RWPE1 (cell line): ENCODE results near the gene ADAMTS16.

Source experiments
- CTCF ChIA-PET: fragments of 350-600 bp; sonication (Branson Sonifier 250); formaldehyde crosslinking; extraction: SDS; loops from one replicate; lab custom pipeline; 2021; lab: Yijun Ruan, JAX
- POLR2A ChIA-PET: fragments of 400-600 bp; formaldehyde crosslinking; extraction: SDS; loops from one replicate; lab custom pipeline; 2020; ENCODE audit warnings: antibody characterized with exemption; ENCODE audit not compliant: low non-redundant PET; lab: Yijun Ruan, JAX
- DNase-seq: peaks from one replicate; pipeline ENCODE4 v3.0.0; 2012; ENCODE audit warnings: low spot score
- H3K27ac ChIP-seq: fragments of 450-650 bp; 2 replicates; pipeline ENCODE4 v1.5.1; 2017
- TF ChIP-seq, protein P1 (sequence below): fragments of 450-650 bp; conservative IDR thresholded peaks from 2 replicates; pipeline ENCODE4 v1.5.1; 2017; ENCODE audit warnings: low read depth, mild to moderate bottlenecking

The ADAMTS16 gene

DNA sequence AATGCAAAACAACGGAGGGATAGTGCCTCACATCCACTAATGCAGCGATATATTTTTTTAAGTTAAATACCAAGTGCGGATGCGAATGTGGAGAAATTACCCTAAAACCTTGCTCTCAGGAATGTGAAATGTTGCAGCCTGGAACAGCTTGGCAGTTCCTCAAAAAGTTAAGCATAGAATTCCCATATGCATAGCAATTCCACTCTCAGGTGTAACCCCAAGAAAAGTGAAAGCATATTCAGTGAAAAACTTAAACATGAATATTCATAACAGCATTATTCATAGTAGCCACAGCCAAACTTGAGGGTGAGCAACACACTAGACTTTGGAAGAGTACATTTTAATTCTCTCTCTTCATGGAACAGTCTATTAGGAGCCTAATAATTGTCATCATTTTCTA lies 199.1 kb downstream of the ADAMTS16 start:
- H3K27ac ChIP-seq, result peak overlapping the region; percentile 69
- CTCF ChIA-PET, result interaction anchor here (0.6 kb wide), 2 partner anchors 26 to 197 kb away, joined by 3 read pairs; no protein-coding TSS in a partner anchor
- POLR2A ChIA-PET, result no interaction called here
- no peak for DNase-seq
- TF ChIP-seq, protein P1, sequence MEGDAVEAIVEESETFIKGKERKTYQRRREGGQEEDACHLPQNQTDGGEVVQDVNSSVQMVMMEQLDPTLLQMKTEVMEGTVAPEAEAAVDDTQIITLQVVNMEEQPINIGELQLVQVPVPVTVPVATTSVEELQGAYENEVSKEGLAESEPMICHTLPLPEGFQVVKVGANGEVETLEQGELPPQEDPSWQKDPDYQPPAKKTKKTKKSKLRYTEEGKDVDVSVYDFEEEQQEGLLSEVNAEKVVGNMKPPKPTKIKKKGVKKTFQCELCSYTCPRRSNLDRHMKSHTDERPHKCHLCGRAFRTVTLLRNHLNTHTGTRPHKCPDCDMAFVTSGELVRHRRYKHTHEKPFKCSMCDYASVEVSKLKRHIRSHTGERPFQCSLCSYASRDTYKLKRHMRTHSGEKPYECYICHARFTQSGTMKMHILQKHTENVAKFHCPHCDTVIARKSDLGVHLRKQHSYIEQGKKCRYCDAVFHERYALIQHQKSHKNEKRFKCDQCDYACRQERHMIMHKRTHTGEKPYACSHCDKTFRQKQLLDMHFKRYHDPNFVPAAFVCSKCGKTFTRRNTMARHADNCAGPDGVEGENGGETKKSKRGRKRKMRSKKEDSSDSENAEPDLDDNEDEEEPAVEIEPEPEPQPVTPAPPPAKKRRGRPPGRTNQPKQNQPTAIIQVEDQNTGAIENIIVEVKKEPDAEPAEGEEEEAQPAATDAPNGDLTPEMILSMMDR, result no peak

DNA sequence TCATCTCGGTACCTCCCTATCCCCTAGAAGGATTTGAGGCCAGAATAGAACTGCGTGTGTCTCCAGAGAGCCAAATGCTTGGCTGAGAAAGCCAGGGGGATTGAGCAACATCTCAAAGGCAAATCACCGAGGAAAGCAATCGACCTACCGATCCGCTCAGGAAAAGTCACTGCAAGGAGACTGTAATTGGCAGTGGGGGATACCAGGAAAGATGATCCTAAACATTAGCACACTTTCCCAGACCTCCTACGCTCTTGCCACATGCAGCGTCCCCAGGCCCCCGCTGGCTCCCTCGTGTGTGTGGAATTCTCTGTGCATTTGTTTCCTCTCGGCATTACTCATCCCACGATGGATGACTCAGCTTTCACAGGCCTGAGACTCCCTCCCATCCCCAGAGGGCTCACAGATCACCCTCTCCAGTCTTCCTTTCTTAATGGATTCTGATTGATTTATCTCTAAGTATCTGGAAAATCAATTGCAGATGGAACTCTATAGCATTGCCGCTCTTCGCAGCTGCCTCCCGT lies 200.1 kb downstream of the ADAMTS16 start:
- ChIA-PET POLR2A (no interaction called here), CTCF (interaction anchor here (0.6 to 0.8 kb wide), 4 partner anchors 21 to 461 kb away, joined by 3 to 5 read pairs (median 4); no protein-coding TSS in a partner anchor)
- TF ChIP-seq, protein P1, result peak; percentile 43
- peak; percentile 90 for DNase-seq
- H3K27ac ChIP-seq, result peak overlapping the region; percentile 69

DNA sequence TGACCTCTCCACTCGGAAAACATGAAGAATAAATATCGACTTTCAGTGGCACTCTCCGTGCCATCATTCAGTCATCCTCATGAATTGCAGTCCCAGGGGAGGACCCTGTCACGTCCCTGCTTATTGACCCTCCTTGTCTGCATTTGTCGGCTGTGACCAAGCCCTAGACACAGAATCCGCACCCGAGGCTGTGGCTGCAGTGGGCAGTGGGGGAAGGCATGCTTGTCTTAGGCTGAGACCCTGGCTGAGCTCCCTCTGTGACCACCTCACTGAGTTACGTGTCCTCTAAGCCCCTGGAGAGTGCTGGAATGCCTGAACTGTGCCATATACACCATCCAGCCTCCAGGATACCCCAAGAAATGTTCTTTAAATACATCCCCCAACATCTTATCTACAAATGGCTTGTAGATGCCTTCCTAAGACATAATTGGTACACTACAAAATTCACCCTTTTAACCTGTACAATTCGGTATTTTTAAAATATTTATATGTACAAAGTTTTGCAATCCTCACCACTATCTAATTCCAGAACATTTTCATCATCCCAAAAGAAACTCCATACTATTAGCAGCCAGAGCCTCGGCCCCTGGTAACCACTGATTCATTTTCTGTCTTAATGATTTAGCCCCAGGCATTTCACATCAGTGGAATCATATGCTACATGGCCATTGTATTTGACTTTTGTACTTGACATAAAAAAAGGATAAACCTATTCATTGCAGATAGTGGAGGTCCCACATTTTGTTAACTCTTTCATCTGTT lies 201.6 kb downstream of the ADAMTS16 start:
- CTCF ChIA-PET, result interaction anchor here (0.6 kb wide), 1 partner anchor 67 kb away, joined by 3 read pairs; no protein-coding TSS in a partner anchor
- TF ChIP-seq, protein P1, result no peak
- DNase-seq, result no peak
- POLR2A ChIA-PET, result no interaction called here
- H3K27ac ChIP-seq, result peak overlapping the region; percentile 69

DNA sequence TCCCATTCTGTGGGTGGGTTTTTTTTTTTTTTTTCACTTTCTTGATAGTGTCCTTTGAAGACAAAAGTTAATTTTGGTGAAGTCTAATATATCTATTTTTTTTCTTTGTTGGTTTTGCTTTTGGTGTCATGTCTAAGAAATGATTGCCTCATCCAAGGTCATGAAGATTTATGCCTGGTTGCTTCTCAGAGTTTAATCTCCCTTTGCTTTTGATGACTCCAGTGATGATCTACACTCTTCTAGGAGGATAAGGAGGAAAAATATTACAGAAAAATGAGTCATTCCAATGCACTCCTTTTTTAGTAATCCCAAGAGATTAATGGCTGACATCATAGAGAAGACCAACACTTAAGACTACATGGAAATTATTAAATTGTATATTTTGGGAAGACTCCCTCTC lies 202.7 kb downstream of the ADAMTS16 start:
- ChIA-PET POLR2A (no interaction called here), CTCF (no interaction called here)
- no peak overlapping the region for H3K27ac ChIP-seq
- TF ChIP-seq, protein P1, result no peak
- peak; percentile 31 for DNase-seq

DNA sequence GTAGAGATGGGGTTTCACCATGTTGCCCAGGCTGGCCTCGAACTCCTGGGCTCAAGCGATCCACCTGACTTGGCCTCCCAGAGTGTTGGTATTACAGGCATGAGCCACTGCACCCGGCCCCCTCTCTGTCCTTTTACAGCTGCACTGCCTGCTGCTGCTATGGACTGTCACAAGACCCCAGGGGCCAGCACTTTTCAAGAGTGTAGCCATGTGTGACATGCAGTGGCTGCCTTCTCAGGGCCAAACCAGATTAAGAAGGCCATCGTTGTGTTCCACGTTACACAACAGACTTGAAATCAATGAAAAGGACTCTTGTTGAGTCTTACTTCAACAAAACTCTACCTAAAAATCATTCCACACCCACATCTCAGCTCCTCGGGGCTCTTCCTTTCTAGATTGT lies 203.4 kb downstream of the ADAMTS16 start:
- DNase-seq, result no peak
- TF ChIP-seq, protein P1, result no peak
- no peak overlapping the region for H3K27ac ChIP-seq
- ChIA-PET CTCF (interaction anchor here (0.7 kb wide), 1 partner anchor 207 kb away, joined by 3 read pairs; no protein-coding TSS in a partner anchor), POLR2A (no interaction called here)

DNA sequence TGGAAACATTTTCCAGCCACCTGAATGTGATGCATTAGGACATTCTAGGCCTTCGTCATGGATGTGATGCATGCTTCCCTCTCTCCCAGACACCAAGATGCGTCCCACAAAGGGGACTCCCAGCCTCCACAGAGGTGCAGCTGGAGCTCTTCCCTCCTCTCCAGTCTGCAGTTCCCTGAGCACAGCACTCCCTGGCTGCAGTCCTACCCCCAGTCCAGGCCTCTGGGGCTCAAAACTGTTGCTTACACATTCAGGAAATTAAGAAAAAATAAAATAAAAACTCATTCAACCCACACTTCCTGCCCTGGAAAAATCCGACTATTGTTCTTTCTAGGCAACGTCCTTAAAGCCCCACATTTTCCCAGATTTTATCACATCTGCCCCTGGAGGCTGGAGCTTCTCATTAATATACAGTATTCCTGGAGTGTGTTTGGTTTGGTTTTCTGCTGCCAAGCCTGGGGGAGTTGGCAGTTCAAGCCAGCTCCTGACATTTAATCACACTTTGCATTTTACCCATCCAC lies 204.0 kb downstream of the ADAMTS16 start:
- TF ChIP-seq, protein P1, result no peak
- DNase-seq, result no peak
- POLR2A ChIA-PET, result no interaction called here
- CTCF ChIA-PET, result interaction anchor here (0.7 kb wide), 1 partner anchor 207 kb away, joined by 3 read pairs; no protein-coding TSS in a partner anchor
- H3K27ac ChIP-seq, result no peak overlapping the region
